Stimulated activated CD4-positive, alpha-beta T cell treated with anti-CD3 and anti-CD28 coated beads, Interleukin-15, amount 100 ng/mL, for 48 hours (primary cell): ENCODE results near the gene DZIP1.

ENCODE experiments used
- DNase-seq, 2 donors: peaks; one replicate each; pipeline ENCODE4 v3.0.0-alpha.2; 2020; ENCODE audit warnings: low read depth in 2 of 2

The DZIP1 gene

DNA sequence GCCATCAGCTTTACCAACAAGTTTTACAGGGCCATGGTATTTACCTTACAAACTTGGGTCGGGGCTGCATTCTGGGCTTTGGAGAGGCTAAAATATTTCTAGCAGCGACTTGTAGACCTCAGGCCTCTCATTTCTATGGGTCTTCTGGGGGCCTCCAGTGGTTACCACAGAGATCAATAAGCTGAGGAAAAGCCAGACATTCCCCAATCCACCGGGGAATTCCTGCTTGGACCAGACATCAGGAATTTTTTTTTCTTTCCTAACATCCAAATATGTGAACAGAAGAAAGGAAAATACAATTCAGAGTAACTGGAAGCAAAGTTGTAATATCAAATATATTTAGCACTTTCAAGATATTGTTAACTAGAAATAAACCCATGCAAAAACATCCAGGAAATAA, 1.5 kb downstream of the DZIP1 start:
- DNase-seq = no peak

GRCh38 chr13:95642028-95642621, 2.4 kb downstream of the DZIP1 start:
- no peak for DNase-seq

DNA sequence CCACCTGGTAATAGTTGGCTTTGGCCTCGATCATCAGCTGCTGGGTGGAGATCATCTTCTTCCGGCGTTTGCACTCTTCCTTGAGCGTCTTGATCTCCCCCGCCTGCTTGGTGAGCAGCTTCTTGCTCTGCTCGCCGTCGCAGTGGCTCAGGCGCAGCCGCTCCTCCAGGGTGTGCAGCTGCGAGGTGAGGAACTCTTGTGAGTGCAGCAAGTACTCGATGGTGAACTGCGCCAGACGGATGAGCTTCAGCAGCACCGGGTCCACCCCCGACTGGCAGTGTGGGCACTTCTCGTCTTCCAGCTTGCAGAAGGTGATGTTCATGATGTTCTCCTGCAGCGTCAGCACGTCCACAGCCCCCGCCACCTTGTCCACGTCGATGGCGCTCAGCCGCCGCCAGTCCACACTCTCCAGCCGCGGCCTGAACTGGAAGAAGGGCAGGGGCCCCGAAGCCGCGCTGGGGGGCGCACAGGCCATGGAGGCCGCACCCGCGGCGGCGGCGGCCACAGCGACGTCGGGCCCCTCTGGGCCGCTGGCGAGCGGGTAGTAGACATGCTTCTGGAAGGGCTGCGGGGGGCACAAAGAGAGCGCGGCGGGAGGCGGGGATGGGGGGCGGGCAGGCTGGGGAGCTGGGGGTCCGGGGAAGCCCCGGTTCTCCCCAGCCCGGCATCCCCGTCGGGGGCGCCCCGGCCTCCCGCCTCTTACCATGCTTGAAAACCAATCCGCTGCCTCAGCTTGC, 3.0 kb downstream of the DZIP1 start:
- no peak for DNase-seq

DNA sequence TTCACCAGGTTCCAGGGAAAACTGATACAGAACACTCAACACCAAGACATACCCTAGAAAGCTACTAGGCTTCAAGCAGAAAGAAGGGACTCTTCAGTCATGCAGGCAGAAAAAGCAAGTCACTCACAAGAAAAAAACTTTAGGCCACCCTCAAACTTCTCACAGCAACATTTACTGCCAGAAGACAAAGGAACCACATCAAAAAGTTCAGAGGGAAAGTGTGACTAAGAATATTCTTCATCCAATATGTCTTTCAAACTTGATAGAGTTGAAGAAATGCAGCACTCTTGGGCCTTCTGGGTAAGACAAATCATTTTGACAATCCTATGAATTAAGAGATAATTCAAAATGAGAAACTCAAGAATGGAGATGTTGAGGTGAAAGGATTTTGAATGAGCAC, 7.7 kb downstream of the DZIP1 start:
- DNase-seq = no peak

- no peak for DNase-seq
Observed at GRCh38 chr13:95630593-95630992, 13.9 kb downstream of the DZIP1 start.

DNA sequence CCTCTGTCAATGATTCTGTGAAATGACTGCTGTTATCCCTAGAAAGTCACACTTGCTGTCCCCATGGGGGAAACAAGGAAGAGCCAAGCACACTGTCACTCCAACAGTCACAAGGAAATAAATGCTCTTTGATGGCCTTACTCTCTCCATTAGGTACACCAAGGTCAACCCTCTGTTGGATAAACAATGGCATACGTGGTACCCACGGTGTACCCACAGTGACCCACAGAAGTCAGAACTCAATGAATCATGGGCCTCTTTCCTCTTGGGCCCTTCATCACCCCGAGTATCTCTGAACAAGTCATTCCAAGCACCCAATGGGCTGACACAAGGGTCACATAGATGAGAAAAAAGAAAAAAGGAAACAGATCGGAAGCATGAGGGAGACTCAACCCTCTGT, 15.4 kb downstream of the DZIP1 start:
- no peak for DNase-seq

DNA sequence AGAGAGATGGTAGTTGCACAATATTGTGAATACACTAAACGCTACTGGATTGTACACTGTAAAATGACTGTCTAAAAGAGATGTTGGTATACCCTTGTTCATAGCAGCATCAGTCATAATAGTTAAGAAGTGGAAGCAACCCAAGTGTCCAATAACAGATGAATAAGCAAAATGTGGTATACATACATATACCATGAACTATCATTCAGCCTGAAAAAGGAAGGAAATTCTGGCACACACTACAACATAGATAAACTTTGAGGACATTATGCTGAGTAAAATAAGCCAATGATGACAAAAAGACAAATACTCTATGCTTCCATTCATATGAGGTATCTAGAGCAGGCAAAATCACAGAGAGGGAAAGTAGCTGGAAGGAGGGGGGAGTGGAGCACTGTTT, 16.0 kb downstream of the DZIP1 start:
- DNase-seq = no peak

DNA sequence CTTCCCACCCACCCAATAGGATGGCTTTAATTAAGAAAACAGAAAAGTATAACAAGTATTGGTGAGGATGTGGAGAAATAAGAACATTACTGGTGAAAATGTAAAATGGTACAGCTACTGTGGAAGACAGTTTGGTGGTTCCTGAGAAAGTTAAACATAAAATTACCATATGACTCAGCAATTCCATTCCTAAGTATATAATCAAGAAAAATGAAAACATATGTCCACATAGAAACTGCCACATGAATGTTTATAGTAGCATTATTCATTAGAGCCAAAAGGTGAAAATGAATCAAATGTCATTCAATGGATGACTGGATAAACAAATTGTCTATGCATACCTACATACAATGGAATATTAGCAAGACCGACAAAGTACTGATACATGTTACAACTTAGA, 16.9 kb downstream of the DZIP1 start:
- DNase-seq = no peak

- DNase-seq = no peak
Observed at GRCh38 chr13:95626768-95627167, 17.7 kb downstream of the DZIP1 start.

DNA sequence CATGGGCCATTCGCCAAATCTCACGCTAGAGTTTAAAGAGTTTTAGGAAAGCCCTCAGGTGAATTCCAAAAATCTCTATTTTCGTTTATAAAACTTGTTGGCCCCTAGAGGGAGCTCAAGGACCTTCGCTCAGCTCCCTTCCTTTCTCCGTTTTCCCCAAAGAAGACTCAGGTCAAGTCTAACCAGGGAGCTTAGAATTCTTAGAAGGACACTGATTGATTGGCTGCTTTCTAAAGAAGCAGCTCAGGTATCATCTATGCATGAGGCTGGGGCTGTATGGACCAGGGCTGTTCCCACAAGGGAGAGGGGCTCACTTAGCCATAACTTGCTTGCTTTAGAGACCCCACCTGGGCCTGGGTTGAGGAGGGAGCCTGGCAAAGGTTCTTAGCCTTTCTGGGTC, 20.5 kb downstream of the DZIP1 start:
- no peak for DNase-seq

DNA sequence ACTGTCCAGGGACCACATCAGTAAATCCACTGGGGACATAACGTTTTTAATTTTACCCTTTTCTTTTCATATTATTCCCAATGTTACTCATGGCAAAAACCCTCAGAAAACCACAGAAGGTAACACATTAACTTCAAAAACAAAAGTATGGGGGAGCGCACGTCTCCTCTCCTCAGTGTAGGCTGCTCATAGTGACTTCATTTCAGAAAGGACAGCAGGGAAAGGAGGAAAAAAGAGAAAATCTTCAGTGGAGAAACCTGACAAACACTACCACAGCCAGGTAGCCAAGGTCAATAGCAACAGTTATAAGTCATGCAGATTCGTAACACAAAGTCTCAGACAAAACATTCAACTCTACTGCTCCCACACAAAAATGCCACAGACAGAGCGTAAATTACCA, 21.4 kb downstream of the DZIP1 start:
- DNase-seq = no peak

DNA sequence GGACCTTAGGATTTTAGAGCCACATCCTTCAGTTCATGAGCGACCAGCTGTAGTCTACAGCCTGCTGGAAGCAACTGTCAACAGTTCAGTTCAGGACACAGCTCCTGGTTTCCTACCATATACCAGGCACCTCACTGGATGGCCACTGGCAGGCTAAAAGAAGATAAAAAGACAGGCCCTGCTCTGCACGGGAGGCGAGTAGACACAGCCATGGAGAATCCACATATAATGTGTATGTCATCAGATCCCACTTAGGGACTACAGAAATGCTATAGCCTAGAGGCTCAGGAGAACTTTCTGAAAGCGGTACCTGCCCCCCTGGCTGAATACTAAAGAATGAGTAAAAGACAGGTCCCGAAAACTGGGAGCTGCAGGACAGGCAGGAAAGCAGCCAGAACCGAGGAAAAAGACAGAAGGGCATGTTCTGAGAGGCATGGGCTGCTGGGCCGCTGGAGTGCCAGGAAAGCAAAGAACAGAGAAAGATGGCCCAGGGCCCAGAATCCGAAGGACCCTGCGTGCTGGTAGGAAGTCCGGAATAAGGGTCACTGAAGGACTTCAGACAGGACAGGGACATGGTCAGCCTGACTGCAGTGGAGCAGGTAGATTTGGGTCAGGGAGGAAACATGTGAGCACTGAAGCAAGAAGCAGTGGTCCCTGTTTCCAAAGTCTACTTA, 23.5 kb downstream of the DZIP1 start:
- no peak for DNase-seq

DNA sequence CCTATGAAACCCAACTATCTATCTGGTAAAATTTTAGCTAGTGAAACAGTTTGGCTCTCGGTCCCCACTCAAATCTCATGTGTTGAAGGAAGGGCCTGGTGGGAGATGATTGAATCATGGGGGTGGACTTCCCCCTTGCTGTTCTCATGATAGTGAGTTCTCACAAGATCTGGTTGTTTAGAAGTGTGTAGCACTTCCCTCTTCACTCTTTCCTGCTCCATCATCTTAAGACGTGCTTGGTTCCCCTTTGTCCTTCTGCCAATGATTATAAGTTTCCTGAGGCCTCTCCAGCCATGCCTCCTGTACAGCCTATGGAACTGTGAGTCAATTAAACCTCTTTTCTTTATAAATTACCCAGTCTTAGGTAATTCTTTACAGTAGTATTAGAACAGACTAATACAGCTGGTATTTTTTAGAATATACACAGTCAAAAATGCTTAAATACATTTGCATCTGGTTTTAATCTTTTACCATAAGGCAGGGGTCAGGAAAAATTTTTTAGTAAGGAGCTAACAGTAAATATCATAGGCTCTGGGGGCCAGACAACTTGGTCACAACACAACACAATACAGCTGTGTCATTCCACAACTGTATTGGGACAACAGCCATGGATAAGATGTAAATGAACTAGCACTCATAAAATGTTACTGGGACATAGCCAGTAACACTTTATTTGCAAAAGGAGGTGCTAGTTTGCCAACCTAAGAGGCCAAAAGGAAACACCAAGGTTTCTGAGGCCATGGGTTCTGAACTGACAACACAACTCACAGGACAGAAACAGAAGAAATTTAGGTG, 24.3 kb downstream of the DZIP1 start:
- DNase-seq = no peak

DNA sequence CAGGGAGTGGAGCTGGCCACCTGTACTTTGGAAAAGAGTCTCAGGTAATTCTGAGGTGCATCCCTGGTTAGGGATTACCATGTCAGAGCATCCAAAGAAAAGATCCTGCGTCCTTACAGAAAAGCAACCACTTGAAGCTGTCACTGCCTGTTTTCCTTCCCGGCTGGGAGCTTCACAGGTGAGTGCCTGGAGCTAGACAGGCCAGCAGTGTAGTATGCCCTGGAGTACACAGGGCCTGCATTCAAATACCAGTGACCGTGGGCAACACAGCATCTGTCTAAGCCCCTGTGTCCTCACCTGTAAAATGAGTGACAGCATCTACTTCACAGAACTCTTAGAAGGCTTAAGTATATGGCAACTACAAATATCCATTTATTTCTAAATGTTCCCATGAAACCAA, 29.0 kb downstream of the DZIP1 start:
- no peak for DNase-seq

DNA sequence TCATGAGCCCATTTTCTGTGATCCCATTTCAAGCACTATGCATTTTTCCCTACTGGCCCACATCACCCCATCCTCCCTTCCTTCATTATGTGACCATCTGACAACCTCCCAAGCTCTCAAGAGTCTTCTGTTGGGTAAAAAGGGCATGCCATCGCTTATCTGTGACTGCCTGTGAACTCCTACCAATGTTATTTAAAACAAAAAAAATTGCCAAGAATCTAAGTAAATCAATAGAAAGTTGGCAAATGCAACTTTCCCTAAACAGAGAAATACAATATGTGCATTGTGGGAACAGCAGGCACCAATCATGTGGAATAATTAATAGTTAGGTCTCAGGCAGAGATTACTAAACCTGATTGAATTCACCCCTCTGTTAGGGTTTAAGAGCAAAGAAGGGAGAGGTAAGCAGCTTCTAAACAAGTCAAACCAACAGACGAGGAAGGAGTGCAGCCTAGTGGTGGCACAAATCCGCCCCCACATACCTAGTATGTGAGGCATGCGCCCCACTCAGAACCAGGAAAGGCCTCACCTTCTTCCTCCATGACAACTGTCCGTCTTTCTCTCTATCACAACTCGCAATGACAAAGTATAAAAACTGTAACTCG, 29.8 kb downstream of the DZIP1 start:
- no peak for DNase-seq

GRCh38 chr13:95608640-95609323, 35.7 kb downstream of the DZIP1 start:
- no peak for DNase-seq

- no peak for DNase-seq
Observed at GRCh38 chr13:95607366-95607765, 37.1 kb downstream of the DZIP1 start.

- no peak for DNase-seq
Observed at GRCh38 chr13:95605448-95606125, 38.9 kb downstream of the DZIP1 start.

DNA sequence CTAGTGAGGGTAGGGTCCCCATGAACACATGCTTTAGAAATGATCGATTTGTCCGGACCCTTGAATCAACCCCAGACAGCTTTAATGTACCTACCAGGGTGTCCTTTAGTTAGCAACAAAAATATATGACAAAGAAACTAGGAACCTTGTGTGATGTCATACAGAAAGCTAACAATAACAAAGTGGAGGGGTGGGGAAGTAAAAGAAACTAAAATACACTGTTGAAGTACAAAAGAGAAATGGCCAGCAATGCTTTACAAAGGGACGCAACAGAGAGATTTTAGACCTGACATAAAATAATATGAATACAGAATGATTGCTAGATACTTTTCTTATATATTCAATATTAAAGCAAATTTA, 40.0 kb downstream of the DZIP1 start:
- DNase-seq = no peak

DNA sequence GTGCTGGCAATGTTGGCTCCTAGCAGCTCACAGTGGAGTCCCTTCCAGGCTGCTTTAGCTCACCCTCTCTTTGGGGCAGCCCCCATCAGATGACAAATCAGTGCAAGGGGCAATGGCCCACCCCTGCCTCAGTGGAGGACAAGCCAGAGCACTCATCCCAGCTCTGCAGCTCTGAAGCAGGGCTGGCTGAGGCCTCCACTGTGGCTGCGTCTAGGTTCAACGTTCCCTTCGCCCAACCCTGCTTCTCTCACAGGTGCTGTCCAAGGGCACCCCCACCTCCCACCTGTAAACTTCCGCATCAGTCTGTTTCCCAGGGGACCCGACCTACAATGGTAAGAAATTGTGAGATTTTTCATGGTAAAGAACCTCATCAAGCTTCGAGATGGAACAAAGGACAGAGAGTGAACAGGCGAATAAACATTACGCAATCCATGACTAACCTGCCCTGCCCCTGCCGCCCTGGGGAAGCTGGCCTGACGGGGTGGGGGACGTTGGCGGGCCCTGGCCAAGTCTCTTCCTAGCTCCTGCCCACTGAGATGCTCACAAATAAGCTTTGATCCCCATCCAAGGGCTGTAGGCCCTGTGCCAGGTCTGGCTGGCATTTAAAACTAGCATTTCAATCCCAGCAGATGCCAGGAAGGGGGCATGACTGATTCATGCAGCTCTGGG, 40.5 kb downstream of the DZIP1 start:
- DNase-seq = no peak
